Vagina (tissue), 2 donors: ENCODE results near the gene CIDEB.

ENCODE experiments used
- CTCF ChIP-seq, 3 experiments: fragments of 450-650 bp in 2 of 3; fragments of 200-600 bp in 1 of 3; sonication (generic) in 1 of 3; IDR thresholded peaks; one replicate each; pipeline ENCODE4 v1.5.1; 2017 to 2019; ENCODE audit warnings: antibody characterized with exemption in 3 of 3, mild to moderate bottlenecking in 2 of 3, moderate library complexity in 2 of 3
- POLR2AphosphoS5 ChIP-seq, 2 donors: sonication (generic); formaldehyde crosslinking; IDR thresholded peaks; one replicate each; pipeline ENCODE4 v1.9.0; 2017; ENCODE audit warnings: antibody characterized with exemption in 2 of 2, mild to moderate bottlenecking in 2 of 2, low read depth in 1 of 2; ENCODE audit not compliant: insufficient read depth in 1 of 2

- TF ChIP-seq CTCF (IDR thresholded peaks at IDR 0.05) (no peak), POLR2AphosphoS5 (IDR thresholded peaks at IDR 0.05; ENCODE audit: insufficient read depth in 1 of 2, low read depth in 1 of 2) (no peak)
These were observed 24.0 kb upstream of the CIDEB start for GRCh38 chr14:24331731-24332267.
